ENCODE results near the gene PLPPR1.
A peak's percentile ranks its signal among the peaks of the same experiment; 100 is the strongest.
"Not testable (repeated sequence)": the region's sequence is repeated elsewhere in the genome, so short reads cannot be mapped to it uniquely, and the experiment has no call there.

PLPPR1 gene

DNA sequence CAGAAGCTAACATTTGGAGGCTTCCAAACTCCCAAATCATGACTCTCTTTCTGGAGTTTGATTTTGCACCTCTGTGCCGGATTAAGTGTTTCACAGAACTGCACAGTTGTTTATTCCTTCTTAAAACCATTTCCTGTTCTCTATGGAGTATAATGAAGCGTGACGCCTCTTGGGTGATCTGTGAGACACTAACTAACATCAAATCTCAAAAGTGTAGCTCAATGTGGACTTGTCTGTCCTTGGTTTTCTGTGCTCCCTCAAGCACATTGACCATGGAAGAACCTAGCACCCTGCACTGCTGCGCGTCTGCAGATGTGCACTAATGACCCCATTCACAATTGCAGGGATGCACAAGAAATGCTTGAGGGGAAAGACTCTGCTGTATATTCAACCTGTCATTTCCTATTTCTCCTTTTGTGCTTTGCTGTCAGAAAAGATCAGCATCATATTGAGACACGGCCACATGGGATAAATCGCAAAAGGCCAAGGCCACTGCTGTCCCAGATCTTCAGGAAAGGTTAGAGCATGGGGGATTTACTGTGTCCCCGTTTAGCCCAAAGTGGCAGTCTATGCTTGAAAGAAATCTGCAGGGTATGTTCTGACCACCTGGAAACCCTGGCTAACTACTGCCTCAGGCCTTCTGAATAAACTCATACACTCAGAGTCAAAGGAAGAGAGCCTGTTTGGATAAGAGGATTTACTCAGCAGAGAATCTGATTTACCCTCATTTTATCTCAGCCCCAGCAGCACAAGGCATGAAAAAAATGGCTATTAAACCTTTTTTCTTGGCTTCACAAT is 246.6 kb downstream of the PLPPR1 start:
- FAIRE-seq (no peak), DNase-seq (ENCODE audit: low spot score) (no peak)

DNA sequence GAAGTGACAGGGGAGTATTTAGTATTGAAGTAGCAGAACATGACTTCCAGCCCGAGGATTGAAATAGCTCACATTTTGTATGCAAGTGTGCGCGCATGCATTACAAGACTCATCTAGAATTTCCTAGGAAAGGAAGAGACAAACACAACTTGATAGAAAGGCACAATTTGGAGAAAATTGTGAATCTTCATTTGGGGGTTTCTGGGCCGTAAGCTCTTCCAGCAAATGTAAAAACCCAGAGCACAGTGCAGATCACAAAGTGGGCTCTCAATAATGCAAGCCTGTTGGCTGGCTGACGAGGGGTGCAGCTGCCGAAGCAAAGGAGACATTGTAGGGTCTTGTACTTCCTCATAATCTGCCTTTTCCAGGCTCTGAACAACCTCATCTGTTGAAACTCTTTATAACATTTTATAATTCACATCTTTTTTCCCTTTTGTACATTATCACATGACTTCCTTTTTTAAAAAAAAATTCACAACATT is 247.3 kb downstream of the PLPPR1 start:
- FAIRE-seq = no peak
- DNase-seq (ENCODE audit: low spot score) = no peak

DNA sequence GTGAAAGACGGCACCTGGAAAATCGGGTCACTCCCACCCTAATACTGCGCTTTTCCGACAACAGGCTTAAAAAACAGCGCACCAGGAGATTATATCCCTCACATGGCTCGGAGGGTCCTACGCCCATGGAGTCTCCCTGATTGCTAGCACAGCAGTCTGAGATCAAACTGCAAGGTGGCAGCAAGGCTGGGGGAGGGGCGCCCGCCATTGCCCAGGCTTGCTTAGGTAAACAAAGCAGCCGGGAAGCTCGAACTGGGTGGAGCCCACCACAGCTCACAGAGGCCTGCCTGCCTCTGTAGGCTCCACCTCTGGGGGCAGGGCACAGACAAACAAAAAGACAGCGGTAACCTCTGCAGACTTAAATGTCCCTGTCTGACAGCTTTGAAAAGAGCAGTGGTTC is 262.5 kb downstream of the PLPPR1 start:
- FAIRE-seq; DNase-seq (ENCODE audit: low spot score): not testable (repeated sequence)

DNA sequence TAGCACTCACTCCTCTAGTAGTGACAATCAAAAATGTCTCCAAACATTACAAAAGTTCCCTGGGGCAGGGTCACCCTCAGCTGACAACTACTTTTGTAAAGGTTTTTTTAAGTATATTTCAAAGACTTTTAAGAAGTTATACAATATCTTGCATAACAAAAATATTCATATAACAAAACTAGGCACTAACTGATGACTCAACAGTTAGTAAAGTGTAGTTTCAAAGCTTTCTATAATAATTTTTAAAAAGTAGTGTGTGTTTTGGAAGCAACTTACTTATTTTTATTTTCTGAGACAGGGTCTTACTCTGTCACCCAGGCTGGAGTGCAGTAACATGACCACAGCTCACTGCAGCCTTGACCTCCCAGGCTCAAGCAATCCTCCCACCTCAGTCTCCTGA is 271.4 kb downstream of the PLPPR1 start:
- FAIRE-seq = no peak

DNA sequence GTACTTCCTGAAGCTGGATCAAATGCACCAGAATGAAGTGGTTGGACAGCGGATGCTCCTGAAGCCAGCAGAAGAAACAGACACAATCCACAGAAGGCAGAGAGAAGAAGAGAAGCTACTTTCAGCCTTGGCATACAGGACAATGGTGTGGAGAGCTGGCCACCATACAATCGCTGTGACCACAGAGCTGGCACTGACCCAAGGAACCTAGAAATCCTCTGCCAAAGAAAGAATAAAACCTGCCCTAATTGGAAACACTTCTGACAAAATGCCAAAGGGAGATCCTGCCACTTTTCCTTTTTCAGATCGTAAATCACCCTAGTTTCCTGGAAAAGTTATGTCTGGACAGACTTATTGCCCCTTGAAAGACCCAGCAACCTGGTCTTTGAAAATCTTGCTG is 278.5 kb downstream of the PLPPR1 start:
- FAIRE-seq (no peak), DNase-seq (ENCODE audit: low spot score) (no peak)

More for the DNA sequence above, 271.4 kb downstream of the PLPPR1 start:
- DNase-seq (ENCODE audit: low spot score) = no peak

DNA sequence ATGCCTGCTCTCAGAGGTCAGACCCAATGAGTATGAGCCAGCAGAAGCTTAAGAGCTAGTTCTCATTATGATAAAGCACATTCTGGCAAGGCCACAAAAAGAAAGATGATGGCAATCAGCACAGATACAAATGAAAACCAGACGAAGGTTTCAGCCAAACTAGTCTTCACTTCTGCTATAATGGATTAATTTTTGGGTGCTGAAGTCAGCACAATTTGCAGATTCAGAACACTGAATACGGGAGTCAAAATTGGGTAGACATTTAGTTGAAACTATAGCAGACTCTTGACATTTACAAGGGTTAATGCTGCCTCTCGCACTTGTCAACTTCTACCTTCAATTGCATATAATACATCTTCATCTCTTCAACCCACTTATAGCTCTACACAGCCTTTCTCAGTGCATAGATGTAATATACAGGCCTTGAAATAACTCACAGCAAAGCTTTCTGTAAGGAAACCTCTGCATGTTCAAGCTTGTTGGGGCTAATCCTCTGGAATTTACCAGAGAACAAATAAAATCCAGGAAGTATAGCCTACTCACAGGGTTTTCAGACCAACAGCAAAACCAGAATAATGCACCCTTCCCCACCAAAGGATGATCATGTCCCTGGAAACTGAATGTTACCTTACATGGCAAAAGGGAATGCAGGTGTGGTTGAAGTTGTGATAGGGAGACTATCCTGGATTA is 279.1 kb downstream of the PLPPR1 start:
- DNase-seq (ENCODE audit: low spot score) = no peak
- FAIRE-seq = no peak

DNA sequence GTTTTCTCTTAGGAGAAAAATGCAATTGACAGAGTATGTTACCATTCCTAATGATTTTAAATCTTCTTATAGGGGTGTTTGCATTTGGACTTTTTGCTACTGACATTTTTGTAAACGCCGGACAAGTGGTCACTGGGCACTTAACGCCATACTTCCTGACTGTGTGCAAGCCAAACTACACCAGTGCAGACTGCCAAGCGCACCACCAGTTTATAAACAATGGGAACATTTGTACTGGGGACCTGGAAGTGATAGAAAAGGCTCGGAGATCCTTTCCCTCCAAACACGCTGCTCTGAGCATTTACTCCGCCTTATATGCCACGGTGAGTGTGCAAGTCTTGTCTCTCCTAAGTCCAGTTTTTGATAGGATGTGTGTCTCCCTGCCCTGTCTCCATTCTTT is 280.6 kb downstream of the PLPPR1 start:
- FAIRE-seq = no peak
- no peak for DNase-seq (ENCODE audit: low spot score)

DNA sequence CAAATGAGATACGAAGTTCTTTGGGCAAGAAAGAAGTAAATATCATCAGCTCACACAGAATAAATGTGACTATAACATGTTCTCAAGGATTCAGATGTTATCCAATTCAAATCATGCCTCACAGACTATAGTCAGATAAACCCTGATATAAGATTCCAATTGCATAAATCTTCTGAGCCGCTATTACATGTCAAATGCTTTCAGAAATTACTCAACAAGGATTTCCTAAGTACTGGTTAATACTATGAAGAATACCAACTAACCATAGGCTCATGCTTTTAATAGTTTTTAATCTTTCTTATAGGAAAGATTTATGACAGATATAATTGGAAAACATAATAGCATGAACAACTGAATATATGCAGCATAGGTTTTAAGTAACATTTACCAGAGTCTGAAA is 282.7 kb downstream of the PLPPR1 start:
- FAIRE-seq (no peak), DNase-seq (ENCODE audit: low spot score) (no peak)

DNA sequence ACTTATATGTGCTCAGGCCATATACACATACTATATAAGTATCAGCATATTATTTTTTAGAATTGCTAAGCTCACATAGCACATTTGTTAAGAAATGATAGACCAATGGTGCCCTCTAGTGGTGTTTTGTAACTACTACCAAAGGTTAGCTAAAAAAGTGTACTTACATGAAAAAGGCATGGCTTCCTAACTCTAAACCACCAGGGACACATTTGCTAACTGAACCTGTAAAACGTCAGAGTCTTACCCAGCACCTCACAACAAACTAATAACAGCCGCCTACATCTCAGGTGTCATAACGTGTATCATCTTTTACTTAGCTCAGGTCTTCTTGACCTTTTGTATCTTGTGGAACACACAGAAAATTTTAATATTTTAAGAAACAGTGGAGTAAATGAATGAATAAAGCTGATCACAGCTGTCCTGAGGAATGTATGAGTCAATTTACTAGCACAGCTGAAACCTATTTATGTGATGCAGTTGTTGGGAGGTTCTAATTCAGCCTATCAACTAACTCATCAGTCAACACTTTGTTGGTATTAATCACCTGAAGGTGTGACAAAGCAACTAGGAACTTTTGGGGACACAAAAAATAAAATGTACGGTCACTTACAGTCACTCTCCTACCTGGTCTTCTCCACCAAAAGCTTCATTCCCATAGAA is 283.4 kb downstream of the PLPPR1 start:
- FAIRE-seq = peak; percentile 42
- peak; percentile 38 for DNase-seq (ENCODE audit: low spot score)

DNA sequence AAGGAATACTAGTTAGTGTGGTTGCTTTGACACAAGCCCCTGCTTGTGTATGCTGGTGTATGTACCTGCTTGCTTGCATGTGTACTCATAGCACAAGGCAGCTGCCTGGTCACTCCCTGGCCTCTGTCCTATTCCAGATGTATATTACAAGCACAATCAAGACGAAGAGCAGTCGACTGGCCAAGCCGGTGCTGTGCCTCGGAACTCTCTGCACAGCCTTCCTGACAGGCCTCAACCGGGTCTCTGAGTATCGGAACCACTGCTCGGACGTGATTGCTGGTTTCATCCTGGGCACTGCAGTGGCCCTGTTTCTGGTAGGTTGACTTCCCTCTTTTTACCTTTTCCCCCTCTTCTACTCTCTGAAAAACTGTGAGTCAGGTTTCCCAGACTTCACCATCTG is 284.1 kb downstream of the PLPPR1 start:
- FAIRE-seq (no peak), DNase-seq (ENCODE audit: low spot score) (no peak)

DNA sequence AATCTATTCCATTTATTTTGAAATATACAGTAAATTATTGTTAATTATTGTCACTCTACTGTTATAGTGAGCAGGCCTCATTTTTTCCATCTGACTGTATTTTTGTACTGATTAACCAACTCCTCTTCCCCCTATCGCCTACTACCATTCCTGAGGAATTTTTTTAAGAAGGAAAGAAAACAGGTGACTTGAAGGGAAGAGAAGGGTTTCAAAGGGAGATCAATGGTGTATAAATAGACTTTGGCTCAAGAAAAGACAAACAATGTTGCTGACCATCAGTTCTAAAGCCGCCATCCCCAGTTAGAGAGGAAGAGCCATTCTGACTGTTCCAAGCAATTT is 286.6 kb downstream of the PLPPR1 start:
- FAIRE-seq (no peak), DNase-seq (ENCODE audit: low spot score) (no peak)

DNA sequence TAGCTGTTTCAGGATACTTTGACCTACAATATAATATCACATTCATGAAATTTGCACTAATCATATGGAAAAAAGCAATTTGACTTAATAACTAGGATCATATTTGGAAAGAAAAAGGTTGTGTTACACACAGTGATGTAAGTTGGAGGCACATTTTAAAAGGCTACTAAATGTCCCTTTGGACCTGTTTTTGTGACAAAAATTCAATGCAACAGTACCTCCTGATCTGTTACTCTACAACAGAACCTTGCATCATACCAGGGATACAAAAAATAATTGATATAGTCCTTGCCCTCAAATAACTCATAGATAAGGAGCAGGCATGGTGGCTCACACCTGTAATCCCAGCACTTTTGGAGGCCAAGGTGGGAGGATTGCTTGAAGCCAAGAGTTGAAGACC is 289.2 kb downstream of the PLPPR1 start:
- DNase-seq (ENCODE audit: low spot score) = no peak
- FAIRE-seq = no peak

DNA sequence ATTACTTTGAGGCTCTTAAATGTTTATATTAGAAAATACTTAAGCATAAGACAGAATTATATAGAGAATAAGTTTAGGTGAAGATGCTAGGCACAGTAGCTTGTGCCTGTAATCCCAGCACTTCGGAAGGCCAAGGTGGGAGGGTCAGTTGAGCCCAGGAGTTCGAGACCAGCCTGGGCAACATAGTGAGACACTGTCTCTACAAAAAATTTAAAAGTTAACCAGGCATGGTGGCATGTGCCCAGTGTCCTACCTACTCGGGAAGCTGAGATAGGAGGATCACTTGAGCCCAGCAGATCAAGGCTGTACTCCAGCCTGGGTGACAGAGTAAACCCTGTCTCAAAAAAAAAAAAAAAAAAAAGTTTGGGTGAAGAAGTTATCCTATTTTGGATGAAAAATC is 294.6 kb downstream of the PLPPR1 start:
- FAIRE-seq (no peak), DNase-seq (ENCODE audit: low spot score) (no peak)

DNA sequence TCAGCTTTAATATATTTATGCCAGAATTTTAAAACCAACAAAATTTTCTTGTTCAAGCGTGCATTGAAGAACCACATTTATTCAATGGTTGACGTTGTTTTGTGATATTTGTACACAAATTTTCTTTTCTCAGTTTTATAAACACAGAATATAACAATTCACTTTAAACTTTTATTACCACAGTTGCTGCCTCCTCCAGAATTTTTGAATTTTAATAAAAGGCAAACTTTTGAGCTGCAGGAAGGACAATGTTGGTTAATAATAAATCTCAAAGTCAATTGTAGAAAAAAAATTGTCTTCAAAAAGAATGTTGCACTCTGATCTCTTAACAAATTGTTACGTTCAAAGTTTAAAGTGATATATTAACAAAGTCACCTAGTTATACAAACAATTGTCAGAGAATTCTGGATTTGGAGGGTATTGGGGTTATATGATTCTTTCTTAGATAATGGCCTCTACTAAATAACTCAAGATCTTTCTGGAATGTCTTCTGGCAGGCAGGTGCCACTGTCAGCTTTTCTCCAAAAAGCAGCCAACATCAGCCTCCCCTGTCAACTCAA is 295.8 kb downstream of the PLPPR1 start:
- FAIRE-seq (no peak), DNase-seq (ENCODE audit: low spot score) (no peak)

DNA sequence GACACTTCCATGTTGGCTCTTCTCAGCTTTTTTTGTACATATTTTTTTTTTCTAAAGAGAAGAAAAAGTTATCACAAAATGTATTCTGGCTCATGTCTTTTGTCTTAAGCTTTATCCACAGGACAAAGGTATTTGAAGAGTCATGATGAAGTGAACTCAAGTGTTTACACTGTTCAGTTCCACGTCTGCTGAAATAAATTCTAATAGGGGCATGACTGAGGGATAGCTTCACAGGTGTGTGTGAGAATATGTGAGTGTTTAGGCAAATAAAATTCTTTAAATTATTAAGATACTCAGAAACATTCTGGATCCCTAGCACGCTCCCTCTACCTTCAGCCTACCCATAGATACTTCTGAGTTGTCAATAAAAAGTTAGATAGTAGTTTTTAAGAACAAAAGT is 296.5 kb downstream of the PLPPR1 start:
- FAIRE-seq (no peak), DNase-seq (ENCODE audit: low spot score) (no peak)

DNA sequence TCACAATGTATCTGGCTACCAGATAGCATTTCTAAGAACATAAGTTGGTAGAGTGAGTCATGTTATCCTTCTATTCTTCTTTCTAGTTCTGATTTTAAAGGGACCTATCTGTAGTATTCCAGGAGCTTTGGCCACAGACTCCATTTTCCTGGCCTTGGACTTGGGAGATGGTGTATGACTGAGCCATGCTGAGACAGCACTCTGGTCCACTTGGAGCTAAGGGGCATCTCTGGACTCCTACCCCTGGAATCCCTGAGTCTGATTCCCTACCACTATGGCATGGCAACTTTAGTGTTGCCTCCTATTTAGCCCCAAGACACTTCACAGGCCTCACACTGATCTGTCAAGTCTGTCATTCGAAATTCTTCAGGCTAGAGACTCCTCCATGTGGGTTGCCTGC is 297.5 kb downstream of the PLPPR1 start:
- DNase-seq (ENCODE audit: low spot score) (no peak), FAIRE-seq (no peak)

DNA sequence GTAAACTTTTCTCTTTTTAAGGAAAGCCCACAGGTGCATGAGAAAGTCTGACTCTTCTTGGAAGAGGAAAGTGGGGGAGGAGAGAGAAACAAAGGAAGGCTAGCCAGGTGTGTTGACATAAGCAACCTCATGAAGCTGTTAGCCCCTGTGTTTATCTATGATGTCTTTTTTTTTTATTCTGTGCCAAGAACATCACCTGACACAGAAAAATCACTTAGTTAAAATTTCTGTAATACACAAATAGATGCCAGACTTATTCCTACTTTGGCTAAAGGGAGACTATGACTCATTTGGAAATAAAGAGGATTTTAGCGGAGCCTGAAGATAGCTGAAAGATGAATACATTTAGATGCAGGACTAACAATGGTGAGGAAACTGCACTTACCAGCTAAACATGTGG is 298.0 kb downstream of the PLPPR1 start:
- FAIRE-seq (no peak), DNase-seq (ENCODE audit: low spot score) (peak; percentile 31)

DNA sequence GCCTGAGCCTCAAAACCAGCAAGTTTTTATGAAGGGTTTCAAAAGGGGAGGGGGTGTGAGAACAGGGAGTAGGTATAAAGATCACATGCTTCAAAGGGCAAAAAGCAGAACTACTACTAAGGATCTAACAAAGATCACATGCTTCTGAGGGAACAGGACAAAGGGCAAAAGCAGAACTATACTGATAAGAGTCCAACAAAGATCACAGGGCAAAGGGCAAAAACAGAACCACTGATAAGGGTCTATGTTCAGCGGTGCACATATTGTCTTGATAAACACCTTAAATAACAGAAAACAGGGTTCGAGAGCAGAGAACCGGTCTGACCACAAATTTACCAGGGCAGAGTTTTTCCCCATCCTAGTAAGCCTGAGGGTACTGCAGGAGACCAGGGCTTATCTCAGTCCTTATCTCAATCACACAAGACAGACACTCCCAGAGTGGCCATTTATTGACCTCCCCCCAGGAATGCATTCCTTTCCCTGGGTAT is 298.9 kb downstream of the PLPPR1 start:
- DNase-seq (ENCODE audit: low spot score); FAIRE-seq: not testable (repeated sequence)

DNA sequence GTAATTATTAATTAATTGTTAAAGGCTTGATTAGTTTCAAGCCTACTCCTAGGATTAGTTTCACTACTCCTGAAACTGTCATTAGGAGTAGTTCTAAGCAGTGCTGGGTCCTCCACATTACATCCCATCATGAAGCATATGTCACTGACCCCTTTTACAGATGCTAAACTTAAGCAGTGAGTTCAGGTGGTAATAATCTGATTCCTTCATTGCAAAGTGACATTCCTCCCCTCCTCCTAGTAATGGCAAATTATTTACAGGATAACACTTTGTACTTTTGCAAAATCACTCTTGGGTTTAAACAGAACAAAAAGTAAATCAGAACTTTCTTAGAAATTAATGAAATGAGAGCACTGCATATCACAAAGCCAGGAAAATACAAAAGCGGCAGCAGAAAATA is 303.8 kb downstream of the PLPPR1 start:
- DNase-seq (ENCODE audit: low spot score) (no peak), FAIRE-seq (no peak)

DNA sequence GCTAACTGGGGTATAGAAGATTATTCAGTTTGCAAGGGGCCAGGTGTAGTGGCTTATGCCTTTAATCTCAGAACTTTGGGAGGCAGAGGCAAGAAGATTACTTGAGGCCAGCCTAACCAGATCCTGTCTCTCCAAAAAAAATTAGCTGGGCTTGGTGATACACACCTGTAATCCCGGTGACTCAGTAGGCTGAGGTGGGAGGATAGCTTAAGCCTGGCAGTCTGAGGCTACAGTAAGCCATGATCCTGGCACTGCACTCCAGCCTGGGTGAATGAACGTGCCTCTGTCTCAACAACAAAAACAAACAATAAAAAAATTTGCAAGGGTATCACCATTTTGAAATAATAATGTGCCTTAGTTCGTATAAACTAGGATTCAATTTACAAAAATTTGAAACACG is 305.0 kb downstream of the PLPPR1 start:
- DNase-seq (ENCODE audit: low spot score) = no peak
- FAIRE-seq = no peak

DNA sequence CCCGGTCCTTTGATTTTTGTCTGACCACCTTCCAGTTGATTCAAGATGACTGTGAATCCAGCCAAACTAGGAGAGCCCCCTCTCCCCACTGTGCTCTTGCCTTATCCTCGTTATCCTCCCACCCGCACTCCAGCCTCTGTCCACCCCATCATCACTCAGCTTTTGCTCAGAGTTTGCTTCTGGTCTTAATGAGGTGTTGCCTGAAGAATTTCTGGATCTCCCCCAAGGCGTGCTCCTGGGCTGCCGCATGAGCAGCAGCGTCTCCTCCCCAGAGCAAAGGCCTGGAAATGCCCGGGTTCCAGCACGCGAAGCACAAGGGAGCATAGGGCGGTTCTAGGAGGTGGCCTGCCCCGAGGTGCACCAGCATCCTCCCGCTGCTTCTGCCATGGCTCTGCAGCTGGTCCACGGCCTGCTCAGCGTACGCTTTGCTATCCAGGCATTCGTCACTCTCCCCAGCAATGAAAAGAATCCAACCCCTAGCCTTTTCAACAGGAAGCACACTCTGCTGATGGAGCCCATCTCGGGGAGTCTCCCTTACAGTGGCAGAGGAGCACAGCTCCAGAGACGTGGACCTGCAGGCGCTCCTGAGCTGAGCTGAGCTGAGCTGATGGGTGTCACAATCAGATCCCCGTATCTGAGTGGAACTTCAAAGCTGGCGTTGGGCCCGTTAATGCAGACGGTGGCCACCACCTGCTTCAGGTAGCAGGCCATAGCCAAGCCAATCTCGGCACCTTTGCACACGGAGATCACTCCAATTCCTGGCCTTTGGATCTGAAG is 305.6 kb downstream of the PLPPR1 start:
- DNase-seq (ENCODE audit: low spot score) (no peak), FAIRE-seq (no peak)
